ENCODE measurements around the gene MAP2K5.

Gene MAP2K5

DNA sequence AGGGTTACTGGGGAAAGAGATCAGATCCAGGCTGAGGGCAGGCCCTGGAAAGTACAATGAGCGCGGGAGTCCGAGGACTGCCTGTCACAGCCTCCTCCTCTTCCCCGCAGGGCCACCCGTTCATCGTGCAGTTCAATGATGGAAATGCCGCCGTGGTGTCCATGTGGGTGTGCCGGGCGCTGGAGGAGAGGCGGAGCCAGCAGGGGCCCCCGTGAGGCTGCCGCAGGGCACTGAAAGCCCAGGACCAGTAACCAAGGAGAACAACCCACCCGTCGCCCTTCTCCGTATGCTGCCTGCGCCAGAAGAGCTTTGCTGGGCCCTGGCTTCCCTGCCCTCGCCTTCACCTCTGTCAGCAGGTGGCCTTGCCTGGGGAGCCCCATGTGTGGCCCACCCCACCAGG lies 264.0 kb downstream of the MAP2K5 start:
- no peak overlapping the region for H3K4me3 ChIP-seq (ENCODE audit: low read depth, low read length)

DNA sequence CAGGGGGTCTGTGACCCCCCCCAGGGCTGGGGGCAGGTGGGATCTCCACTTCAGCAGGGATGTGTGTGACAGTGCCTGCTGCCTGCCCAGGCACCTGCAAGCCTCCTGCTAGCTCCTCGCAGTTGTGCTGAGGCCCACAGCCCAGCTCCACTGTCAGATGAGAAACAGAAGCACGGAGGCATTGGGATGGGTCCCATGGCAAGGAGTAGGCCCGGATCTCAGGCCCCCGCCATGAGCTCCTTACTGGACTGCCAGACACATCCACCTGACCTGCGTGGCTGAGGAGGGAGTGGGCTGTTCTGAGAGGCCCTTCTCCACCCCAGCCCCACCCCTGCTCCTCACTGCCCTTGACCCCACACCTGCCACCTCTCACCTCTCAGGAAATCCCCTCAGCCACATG lies 264.6 kb downstream of the MAP2K5 start:
- Histone ChIP-seq H3K27ac (no peak overlapping the region), H3K27me3 (ENCODE audit: insufficient read depth, low read depth, severe bottlenecking) (no peaks in the 10 kb centered on the region), H3K4me3 (ENCODE audit: low read depth, low read length) (no peak overlapping the region), H3K36me3 (no peaks in the 10 kb centered on the region), H3K9me3 (ENCODE audit: severe bottlenecking) (no peaks in the 10 kb centered on the region)
- TF ChIP-seq, protein P1, sequence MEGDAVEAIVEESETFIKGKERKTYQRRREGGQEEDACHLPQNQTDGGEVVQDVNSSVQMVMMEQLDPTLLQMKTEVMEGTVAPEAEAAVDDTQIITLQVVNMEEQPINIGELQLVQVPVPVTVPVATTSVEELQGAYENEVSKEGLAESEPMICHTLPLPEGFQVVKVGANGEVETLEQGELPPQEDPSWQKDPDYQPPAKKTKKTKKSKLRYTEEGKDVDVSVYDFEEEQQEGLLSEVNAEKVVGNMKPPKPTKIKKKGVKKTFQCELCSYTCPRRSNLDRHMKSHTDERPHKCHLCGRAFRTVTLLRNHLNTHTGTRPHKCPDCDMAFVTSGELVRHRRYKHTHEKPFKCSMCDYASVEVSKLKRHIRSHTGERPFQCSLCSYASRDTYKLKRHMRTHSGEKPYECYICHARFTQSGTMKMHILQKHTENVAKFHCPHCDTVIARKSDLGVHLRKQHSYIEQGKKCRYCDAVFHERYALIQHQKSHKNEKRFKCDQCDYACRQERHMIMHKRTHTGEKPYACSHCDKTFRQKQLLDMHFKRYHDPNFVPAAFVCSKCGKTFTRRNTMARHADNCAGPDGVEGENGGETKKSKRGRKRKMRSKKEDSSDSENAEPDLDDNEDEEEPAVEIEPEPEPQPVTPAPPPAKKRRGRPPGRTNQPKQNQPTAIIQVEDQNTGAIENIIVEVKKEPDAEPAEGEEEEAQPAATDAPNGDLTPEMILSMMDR (IDR thresholded peaks at IDR 0.05; ENCODE audit: low read depth, low read length) = no peak
- DNase-seq = no peak

More for the DNA sequence above, 264.0 kb downstream of the MAP2K5 start:
- no peaks in the 10 kb centered on the region for H3K36me3 ChIP-seq
- TF ChIP-seq, protein P1 (IDR thresholded peaks at IDR 0.05; ENCODE audit: low read depth, low read length) = no peak
- no peak overlapping the region for H3K27ac ChIP-seq
- DNase-seq = no peak
- no peaks in the 10 kb centered on the region for H3K27me3 ChIP-seq (ENCODE audit: insufficient read depth, low read depth, severe bottlenecking)
- H3K9me3 ChIP-seq (ENCODE audit: severe bottlenecking) = no peaks in the 10 kb centered on the region

DNA sequence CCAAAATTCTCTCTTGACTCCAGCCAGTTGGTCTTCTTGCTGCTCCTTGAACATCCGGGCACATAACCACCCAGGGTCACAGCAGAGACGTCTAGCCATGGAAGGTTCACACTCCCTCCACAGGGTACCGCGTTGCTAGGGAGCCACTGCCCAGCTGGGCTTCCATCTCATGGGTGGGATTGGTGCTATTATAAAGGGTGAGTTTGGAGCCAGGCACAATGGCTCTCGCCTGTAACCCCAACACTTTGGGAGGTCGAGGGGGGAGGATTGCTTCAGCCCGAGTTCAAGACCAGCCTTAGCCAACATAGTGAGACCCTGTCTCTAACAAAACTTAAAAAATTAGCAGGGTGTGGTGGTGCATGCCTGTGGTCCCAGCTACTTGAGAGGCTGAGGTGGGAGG lies 265.3 kb downstream of the MAP2K5 start:
- Histone ChIP-seq H3K27me3 (ENCODE audit: insufficient read depth, low read depth, severe bottlenecking) (no peaks in the 10 kb centered on the region), H3K4me3 (ENCODE audit: low read depth, low read length) (no peak overlapping the region), H3K9me3 (ENCODE audit: severe bottlenecking) (no peaks in the 10 kb centered on the region), H3K27ac (no peak overlapping the region), H3K36me3 (no peaks in the 10 kb centered on the region)
- no peak for DNase-seq
- TF ChIP-seq, protein P1 (IDR thresholded peaks at IDR 0.05; ENCODE audit: low read depth, low read length) = no peak

DNA sequence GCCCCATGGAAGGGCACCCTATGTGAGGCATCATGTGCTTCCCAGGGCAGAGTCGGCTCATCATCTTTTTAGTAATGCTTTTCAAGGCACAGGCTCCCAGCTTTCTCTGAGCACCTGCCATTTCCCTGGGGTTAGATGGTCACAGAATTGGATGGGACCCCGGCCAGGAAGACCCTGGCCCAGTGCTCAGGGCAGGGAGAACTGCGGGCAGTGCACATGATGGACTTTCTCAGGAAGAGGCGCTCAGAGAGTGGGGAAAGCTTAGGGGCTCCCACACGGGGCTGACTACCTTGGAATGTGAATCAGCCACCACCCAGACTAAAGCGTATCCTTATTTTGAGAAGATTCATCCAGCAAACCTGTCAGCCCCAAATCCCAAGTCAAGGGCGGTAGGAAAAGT lies 266.3 kb downstream of the MAP2K5 start:
- Histone ChIP-seq H3K36me3 (no peaks in the 10 kb centered on the region), H3K9me3 (ENCODE audit: severe bottlenecking) (no peaks in the 10 kb centered on the region), H3K4me3 (ENCODE audit: low read depth, low read length) (no peak overlapping the region), H3K27me3 (ENCODE audit: insufficient read depth, low read depth, severe bottlenecking) (no peaks in the 10 kb centered on the region), H3K27ac (no peak overlapping the region)
- no peak for DNase-seq
- TF ChIP-seq, protein P1 (IDR thresholded peaks at IDR 0.05; ENCODE audit: low read depth, low read length) = no peak

DNA sequence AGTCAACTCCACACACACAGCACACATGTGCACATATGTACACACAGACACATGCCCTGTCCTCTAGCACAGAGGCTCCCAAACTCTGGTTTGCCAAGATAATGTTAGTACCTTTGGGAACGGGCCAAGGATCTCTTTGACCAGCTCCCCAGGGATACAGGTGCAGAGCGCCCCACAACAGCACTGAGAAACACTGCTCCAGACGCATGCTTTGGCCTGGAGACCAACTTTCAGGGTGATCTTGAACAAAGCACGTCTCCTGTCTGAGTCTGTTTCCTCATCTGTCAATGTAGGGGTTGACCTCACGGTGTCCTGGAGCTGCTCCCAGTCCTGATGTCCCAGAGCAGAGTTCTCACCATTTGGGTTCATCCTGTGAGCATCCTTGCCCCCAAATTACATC lies 266.9 kb downstream of the MAP2K5 start:
- Histone ChIP-seq H3K4me3 (ENCODE audit: low read depth, low read length) (no peak overlapping the region), H3K9me3 (ENCODE audit: severe bottlenecking) (no peaks in the 10 kb centered on the region), H3K27me3 (ENCODE audit: insufficient read depth, low read depth, severe bottlenecking) (no peaks in the 10 kb centered on the region), H3K36me3 (no peaks in the 10 kb centered on the region), H3K27ac (no peak overlapping the region)
- TF ChIP-seq, protein P1 (IDR thresholded peaks at IDR 0.05; ENCODE audit: low read depth, low read length) = no peak
- no peak for DNase-seq

DNA sequence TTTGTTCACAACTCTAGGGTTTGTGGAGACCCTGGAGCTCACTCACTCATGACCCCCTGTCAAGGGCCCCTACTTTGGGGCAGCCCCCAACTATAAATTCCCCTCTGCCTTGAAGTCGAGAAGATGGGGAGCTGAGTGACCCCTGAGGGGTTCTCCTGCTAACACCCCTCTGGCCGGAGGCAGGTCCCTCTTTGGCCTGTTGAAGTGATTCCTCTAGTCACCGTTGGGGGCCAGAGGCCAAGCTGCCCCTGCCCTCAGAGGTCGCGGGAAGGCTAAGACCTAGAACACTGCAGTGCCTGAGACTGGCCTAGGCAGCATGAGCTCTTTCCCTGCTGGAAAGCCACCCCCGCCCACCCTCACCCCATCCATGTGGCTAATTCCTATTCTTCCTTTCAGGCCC lies 267.4 kb downstream of the MAP2K5 start:
- Histone ChIP-seq H3K36me3 (no peaks in the 10 kb centered on the region), H3K4me3 (ENCODE audit: low read depth, low read length) (no peak overlapping the region), H3K9me3 (ENCODE audit: severe bottlenecking) (no peaks in the 10 kb centered on the region), H3K27ac (no peak overlapping the region), H3K27me3 (ENCODE audit: insufficient read depth, low read depth, severe bottlenecking) (no peaks in the 10 kb centered on the region)
- no peak for DNase-seq
- TF ChIP-seq, protein P1 (IDR thresholded peaks at IDR 0.05; ENCODE audit: low read depth, low read length) = no peak
